Erythroblast (primary cell): ENCODE measurements around the gene ARHGAP24.

Experiments
- DNase-seq, 2 experiments: peaks; one replicate each; lab custom pipeline; 2025; lab: John Stamatoyannopoulos, UW
- GATA1 ChIP-seq: IDR thresholded peaks from 2 replicates; pipeline ENCODE4 v1.6.1; 2011; ENCODE audit warnings: low read depth, mild to moderate bottlenecking, control low read depth, low read length, moderate library complexity
- POLR2A ChIP-seq: IDR thresholded peaks from 2 replicates; pipeline ENCODE4 v1.6.1; 2011; ENCODE audit warnings: mild to moderate bottlenecking, low read length

ARHGAP24 gene

DNA sequence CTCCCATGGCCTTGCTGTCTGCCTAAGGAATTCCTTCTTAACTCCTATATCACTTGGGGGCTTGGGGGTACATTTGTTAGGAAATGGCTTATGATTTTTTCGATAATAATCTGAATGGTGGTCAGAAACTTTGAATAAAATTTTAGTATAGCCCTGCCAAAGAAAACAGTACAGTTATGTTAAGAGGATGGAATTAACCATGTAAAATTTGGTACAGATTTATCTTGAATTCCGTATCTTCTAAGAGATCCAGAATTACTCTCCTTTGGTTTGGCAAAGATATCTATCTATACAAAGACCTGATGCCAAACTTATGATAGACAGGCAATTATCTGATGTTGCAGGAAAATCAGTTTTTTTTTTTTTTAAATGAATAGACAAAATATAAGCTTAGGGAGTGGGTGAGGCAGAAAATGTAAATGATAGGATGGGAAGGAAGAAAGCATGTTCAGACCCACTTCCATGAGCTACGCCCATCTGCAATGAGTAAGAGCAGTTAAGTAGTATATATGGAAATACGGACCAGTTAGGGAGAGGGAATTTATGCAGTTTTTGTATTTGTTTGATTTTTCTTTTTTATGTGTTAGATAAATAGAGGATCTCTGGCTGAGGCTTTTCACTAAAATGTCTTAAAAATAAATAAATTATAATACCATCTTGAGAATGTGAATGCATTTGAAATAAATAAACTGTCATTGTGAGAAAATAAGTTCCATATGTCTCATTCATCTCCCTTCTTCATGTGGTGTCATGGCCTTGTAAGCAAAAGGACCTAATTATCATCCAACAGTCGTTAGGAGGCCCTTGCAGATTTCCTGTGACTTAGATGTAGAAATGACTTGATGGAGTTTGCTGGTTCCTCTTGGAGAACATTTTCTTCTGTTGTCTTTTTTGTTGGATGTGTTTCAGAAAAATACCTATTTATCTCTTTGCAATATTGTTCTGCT lies 389.6 kb downstream of the ARHGAP24 start:
- TF ChIP-seq POLR2A, result no peak
- TF ChIP-seq GATA1, result no peak
- DNase-seq, result no peak

DNA sequence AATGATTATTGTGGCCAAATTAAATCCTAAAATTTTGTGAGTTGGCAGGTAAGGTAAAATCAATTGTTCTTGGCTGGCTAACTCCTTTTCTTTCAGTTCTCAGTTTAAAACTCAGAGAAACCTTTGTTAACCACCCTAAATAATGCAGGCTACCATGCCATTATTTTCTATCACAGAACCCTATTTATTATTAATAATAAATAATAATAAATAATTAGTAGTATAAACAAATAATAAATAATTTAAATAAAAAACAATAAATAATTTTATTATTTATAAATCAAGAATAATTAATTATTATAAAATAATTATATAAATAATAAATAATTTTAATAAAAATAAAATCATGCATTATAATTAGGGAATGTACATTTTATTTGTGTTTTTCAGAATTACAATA lies 390.3 kb downstream of the ARHGAP24 start:
- TF ChIP-seq POLR2A, result no peak
- no peak for TF ChIP-seq GATA1

DNA sequence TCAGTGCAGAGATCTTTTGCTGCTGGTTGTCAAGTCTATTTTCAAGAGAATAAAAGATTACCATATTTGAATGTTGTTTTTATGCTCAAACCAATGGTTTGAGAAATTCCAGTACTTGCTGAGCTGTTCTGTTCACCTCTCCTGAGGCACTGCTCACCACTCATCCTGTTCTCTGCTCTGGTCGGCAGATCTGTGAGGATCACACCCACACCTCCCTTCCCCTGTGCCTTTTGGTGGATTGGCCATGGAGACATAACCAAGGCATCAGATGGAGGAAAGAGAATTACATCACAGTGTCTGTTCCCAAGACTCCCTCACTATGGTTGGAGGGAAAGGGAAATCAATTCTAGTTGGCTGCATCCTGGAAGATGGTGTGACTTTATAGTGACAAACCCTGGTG lies 391.6 kb downstream of the ARHGAP24 start:
- no peak for DNase-seq
- TF ChIP-seq GATA1 (no peak), POLR2A (no peak)

More for the DNA sequence above, 390.3 kb downstream of the ARHGAP24 start:
- DNase-seq, result no peak

DNA sequence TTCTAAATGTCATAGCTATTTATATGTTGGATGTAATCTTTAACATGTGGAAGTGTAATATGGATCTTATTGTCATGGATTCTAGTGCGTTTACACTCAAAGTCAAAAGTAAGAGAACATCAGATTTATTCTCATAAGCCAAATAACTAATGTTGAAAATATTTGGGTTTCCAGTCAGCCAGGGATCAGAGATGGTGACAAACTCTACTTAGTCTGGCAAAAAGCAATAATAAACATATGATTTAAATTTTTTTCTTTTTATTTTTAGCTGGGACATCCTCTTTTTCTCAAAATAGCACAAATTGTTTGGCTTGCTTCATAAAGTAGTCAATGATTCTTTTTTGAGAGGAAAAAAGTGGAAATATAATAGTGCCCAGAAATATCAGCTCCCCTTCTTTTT lies 392.3 kb downstream of the ARHGAP24 start:
- no peak for TF ChIP-seq GATA1
- TF ChIP-seq POLR2A, result no peak
- no peak for DNase-seq

DNA sequence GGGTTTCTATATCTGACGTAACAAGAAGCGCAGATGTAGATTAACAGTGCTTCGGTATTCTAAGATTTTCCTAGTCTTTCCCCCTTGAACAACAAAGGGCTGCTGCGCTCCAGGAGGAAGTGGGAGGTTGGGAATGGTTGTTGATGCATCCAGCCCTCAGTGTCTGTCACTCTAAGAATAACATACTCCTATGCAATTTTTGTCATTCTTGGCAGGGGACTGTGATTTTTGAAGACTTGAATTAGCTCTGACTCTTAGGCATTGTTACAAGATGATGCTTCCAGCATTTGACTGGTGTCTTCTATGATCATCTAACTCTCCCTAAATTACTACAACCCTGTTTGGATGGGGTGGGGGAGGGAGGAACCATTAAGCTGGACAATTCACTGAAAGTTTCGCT lies 394.2 kb downstream of the ARHGAP24 start:
- DNase-seq, result no peak
- no peak for TF ChIP-seq POLR2A
- TF ChIP-seq GATA1, result no peak

DNA sequence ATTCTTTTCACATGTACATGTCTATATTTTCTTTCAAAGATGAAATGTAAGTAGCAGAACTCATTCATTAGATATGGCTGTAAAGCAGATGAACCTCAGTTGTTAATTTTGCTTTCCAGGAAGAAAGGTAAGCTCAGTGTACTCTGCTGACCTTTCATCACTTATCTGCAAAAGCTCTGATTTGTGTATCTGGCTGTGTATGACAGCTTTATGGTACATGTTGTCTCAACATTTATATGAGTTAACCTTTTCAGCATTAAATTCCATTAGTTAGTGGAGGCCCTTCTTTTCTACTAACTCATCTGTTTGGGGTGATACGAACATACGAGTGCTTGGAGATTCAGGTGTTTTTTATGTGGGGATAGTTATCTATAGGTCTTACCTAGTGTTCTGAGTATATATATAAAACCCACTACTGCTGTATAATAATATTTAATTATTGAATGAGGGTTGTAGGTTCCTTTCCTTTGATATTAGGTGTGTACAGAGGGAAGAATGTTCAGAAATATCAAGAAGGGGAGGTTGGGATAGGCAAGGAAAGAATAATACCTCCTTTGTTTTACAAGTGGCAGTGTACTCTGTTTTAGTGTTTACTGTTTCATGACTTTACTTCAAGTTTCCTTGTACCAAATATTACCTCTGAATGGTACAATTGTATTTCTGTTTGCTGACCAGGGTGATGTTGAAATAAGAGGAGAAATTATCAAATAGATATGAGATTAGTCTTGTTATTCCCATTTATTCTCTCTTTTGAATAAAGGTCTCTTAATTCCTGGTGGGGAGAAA lies 395.5 kb downstream of the ARHGAP24 start:
- TF ChIP-seq POLR2A (no peak), GATA1 (no peak)
- DNase-seq, result no peak

DNA sequence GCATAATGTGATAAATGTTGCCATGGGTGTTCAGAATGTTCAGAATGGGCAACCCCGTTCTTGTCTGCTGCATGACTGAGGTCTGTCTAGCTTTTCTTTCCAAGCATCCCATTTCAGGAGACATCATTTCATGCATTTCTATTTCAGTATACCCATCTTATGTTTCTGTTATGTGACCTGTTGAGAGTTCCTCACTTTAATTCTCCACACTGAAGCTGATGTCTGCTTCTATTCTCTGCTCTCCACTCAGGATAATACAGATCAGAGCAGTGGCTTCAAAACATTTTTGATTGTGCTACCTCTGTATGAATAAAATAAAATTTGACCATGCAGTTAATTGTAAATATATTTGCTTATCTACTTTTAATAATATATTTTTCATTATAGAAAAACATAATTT lies 398.6 kb downstream of the ARHGAP24 start:
- DNase-seq, result no peak
- no peak for TF ChIP-seq GATA1
- no peak for TF ChIP-seq POLR2A

DNA sequence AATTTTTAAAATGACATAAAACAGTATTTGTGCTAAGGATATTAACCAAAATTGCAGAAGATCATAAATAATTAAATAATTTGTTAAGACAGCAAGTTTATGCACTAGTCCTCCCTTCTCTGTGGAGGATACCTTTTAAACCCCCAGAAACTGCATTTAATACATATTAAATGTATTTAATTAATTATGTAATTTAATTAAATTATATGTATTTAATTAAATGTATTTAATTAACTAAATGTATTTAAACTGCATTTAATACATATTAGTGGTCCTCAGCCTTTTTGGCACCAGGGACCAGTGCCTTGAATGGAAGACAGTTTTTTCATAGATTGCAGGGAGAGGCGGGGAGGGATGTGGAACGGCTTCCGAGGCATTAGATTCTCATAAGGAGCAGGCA lies 404.6 kb downstream of the ARHGAP24 start:
- DNase-seq, result no peak
- no peak for TF ChIP-seq POLR2A
- no peak for TF ChIP-seq GATA1

DNA sequence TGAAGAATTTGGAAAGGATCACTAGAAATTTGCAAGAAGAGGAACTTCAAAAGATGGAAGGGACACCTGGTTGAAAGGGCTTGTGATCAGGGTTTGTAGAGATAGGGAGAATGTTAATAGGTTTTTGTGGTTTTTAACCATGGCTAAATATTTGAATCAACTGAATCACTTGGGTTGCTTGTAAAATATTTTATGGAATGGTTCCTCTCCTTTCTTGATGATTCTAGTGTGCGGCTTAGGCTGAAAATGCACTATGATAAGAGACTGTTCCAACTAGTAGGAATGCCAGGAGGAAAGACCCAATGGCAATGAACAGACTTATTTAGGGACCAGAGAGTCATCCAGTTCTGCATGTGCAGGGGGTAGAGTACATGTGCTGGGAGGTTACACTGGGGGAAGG lies 408.2 kb downstream of the ARHGAP24 start:
- no peak for DNase-seq
- TF ChIP-seq POLR2A, result no peak
- no peak for TF ChIP-seq GATA1

DNA sequence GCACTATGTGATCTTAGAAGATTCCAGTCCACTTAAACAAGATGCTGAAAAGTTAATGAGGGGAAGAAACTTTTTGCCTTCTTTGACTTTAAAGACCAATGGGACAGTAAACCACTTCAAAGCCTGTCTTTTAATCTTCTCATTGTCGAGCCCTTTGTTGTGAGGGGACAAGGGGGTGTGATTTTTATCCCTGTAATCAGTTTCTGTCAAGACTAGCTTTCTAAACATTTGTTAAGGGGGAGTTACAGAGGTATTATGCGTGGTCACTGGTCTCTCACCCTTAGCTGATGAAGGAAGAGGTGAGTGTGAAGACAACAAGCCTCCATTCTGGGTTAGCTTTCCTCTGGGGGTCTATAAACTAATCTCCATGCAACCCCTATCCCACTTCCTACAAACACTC lies 409.3 kb downstream of the ARHGAP24 start:
- TF ChIP-seq GATA1, result no peak
- no peak for TF ChIP-seq POLR2A
- no peak for DNase-seq

DNA sequence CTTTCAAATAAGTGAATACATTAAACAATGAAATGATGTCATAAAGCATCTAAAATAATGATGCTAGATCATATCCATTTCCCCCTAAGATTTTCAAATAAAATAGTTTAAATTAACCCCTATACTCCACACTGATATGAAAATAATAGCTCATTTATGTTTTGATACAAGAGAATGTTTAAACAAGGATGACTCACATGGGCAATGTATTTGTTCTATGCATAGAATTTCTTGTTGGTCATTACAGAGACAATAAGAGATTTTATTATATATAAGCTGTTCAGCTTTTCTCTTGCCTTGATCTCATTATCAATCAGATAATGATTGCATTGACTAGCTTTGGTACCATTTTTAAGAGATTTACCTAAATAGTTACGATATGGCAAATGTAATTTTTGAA lies 411.7 kb downstream of the ARHGAP24 start:
- no peak for DNase-seq

DNA sequence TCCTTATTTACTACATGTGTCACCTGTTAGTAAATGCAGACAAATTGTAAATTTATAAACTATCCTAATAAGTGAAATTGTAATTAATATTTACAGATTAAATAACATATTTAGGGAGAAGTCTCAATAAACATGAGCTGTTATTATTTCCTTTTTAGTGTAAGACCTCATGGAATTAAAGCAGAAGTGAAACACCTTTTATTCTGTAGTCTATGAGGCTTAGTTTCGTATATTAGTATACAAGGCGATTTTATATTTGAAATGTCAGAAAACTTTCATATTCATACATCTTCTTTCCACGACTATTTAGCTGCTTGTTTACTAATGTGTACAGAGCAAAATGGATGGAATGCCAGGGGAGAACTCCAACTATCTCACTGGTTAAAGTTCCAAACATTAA lies 414.4 kb downstream of the ARHGAP24 start:
- DNase-seq, result no peak
- TF ChIP-seq GATA1 (no peak), POLR2A (no peak)

More for the DNA sequence above, 411.7 kb downstream of the ARHGAP24 start:
- TF ChIP-seq POLR2A (no peak), GATA1 (no peak)

DNA sequence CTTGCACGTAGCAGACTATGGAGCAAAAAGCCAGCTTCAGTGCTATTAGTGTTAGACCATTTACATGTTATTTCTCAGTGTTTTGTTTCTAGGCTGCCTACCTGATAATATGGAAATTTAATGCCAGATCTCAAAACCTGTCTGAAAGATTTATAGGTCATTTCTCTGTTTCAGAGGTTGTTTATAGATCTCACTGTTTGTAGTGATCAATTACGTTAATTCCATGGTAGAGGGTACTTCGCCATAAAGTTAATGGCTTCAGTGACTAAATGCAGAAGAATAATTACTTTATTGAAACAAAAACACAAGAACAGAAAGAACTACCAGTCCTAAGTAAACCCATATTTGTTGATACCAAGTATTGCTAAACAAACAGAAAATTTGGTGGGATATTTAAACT lies 420.8 kb downstream of the ARHGAP24 start:
- no peak for DNase-seq
- TF ChIP-seq GATA1 (no peak), POLR2A (no peak)

DNA sequence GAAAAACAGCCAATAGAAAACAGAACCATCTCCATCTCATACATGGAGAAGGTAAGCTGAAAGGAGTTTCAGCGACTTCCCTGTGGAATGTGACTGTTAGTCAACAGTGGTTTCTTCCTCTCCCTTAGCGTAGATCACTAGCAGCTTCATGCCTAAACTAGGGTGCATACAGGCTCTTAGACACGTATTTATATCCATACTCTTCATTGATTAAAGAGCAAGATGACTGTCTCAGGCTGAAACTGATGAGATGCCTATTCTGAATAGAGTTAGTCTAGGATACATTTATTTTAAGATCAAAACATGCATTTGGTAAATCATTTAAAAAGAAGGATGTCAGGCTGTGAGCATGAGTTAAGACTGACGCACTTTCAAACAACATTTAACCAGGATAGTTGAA lies 423.3 kb downstream of the ARHGAP24 start:
- no peak for TF ChIP-seq POLR2A
- no peak for DNase-seq
